ENCODE results near the gene ZNG1A.
"Not testable (repeated sequence)": the region's sequence is repeated elsewhere in the genome, so short reads cannot be mapped to it uniquely, and the experiment has no call there.

The ZNG1A gene

GRCh38 chr9:209143-209758, 30.4 kb upstream of the ZNG1A start:
- Histone ChIP-seq H2AFZ (ENCODE audit: low read length) (no peak overlapping the region), H3F3A (ENCODE audit: insufficient read depth, low read length) (no peaks in the 10 kb centered on the region), H3K36me3 (ENCODE audit: insufficient read depth, low read length) (no peaks in the 10 kb centered on the region), H3K79me2 (ENCODE audit: insufficient read depth, low read length) (no peaks in the 10 kb centered on the region), H3K4me3 (ENCODE audit: low read depth, low read length, poor library complexity, severe bottlenecking) (no peak overlapping the region), H3K4me2 (ENCODE audit: low read length) (no peak overlapping the region), H3K4me1 (ENCODE audit: insufficient read depth, low read length, severe bottlenecking) (no peaks in the 10 kb centered on the region), H4K20me1 (ENCODE audit: insufficient read depth, low read length) (no peaks in the 10 kb centered on the region), H3K27me3 (ENCODE audit: insufficient read depth, low read length) (no peaks in the 10 kb centered on the region), H3K9me3 (ENCODE audit: low read length) (no peaks in the 10 kb centered on the region), H3K9me2 (ENCODE audit: low read depth, low read length) (no peaks in the 10 kb centered on the region), H3K9ac (ENCODE audit: low read length) (no peak overlapping the region), H3K27ac (ENCODE audit: low read depth, low read length, poor library complexity, severe bottlenecking) (no peak overlapping the region)
- no peak for TF ChIP-seq CTCF (IDR thresholded peaks at IDR 0.05; ENCODE audit: low read length)
- no peak for TF ChIP-seq EZH2 (IDR thresholded peaks at IDR 0.05; ENCODE audit: borderline replicate concordance, low read length)

GRCh38 chr9:206481-206880, 27.6 kb upstream of the ZNG1A start:
- Histone ChIP-seq H3K9me3 (ENCODE audit: low read length) (no peaks in the 10 kb centered on the region), H3K36me3 (ENCODE audit: insufficient read depth, low read length) (no peaks in the 10 kb centered on the region), H3F3A (ENCODE audit: insufficient read depth, low read length) (no peaks in the 10 kb centered on the region), H2AFZ (ENCODE audit: low read length) (no peak overlapping the region), H3K9ac (ENCODE audit: low read length) (no peak overlapping the region), H3K4me2 (ENCODE audit: low read length) (no peak overlapping the region), H3K27ac (ENCODE audit: low read depth, low read length, poor library complexity, severe bottlenecking) (no peak overlapping the region), H3K9me2 (ENCODE audit: low read depth, low read length) (no peaks in the 10 kb centered on the region), H3K4me3 (ENCODE audit: low read depth, low read length, poor library complexity, severe bottlenecking) (no peak overlapping the region), H3K4me1 (ENCODE audit: insufficient read depth, low read length, severe bottlenecking) (no peaks in the 10 kb centered on the region), H4K20me1 (ENCODE audit: insufficient read depth, low read length) (no peaks in the 10 kb centered on the region), H3K79me2 (ENCODE audit: insufficient read depth, low read length) (no peaks in the 10 kb centered on the region), H3K27me3 (ENCODE audit: insufficient read depth, low read length) (no peaks in the 10 kb centered on the region)
- TF ChIP-seq CTCF (IDR thresholded peaks at IDR 0.05; ENCODE audit: low read length) (no peak), EZH2 (IDR thresholded peaks at IDR 0.05; ENCODE audit: borderline replicate concordance, low read length) (no peak)

GRCh38 chr9:199601-200000, 20.7 kb upstream of the ZNG1A start:
- H3K4me1 ChIP-seq (ENCODE audit: insufficient read depth, low read length, severe bottlenecking); H3K36me3 ChIP-seq (ENCODE audit: insufficient read depth, low read length); H3K27ac ChIP-seq (ENCODE audit: low read depth, low read length, poor library complexity, severe bottlenecking); H4K20me1 ChIP-seq (ENCODE audit: insufficient read depth, low read length); H3K9me3 ChIP-seq (ENCODE audit: low read length); H3K9me2 ChIP-seq (ENCODE audit: low read depth, low read length); H2AFZ ChIP-seq (ENCODE audit: low read length); H3K27me3 ChIP-seq (ENCODE audit: insufficient read depth, low read length); H3K4me3 ChIP-seq (ENCODE audit: low read depth, low read length, poor library complexity, severe bottlenecking); H3K9ac ChIP-seq (ENCODE audit: low read length); H3K79me2 ChIP-seq (ENCODE audit: insufficient read depth, low read length); H3F3A ChIP-seq (ENCODE audit: insufficient read depth, low read length); H3K4me2 ChIP-seq (ENCODE audit: low read length): not testable (repeated sequence)

GRCh38 chr9:178140-178825, 573 bp downstream of the ZNG1A start:
- H3K4me1 ChIP-seq (ENCODE audit: insufficient read depth, low read length, severe bottlenecking); H3K9me2 ChIP-seq (ENCODE audit: low read depth, low read length); H3K27ac ChIP-seq (ENCODE audit: low read depth, low read length, poor library complexity, severe bottlenecking); H3K27me3 ChIP-seq (ENCODE audit: insufficient read depth, low read length); H4K20me1 ChIP-seq (ENCODE audit: insufficient read depth, low read length); H2AFZ ChIP-seq (ENCODE audit: low read length); H3K36me3 ChIP-seq (ENCODE audit: insufficient read depth, low read length); H3K79me2 ChIP-seq (ENCODE audit: insufficient read depth, low read length); H3F3A ChIP-seq (ENCODE audit: insufficient read depth, low read length); H3K9me3 ChIP-seq (ENCODE audit: low read length): not testable (repeated sequence)
- H3K4me3 ChIP-seq (ENCODE audit: low read depth, low read length, poor library complexity, severe bottlenecking), result peak overlapping the region; percentile 51
- peak overlapping the region; percentile 36; the same call in 1 of the 2 replicates for H3K4me2 ChIP-seq (ENCODE audit: low read length)
- H3K9ac ChIP-seq (ENCODE audit: low read length), result peak overlapping the region; percentile 34; the same call in 1 of the 2 replicates

- H3K9me2 ChIP-seq (ENCODE audit: low read depth, low read length); H3K27me3 ChIP-seq (ENCODE audit: insufficient read depth, low read length); H3K9me3 ChIP-seq (ENCODE audit: low read length); H3K79me2 ChIP-seq (ENCODE audit: insufficient read depth, low read length); H3K36me3 ChIP-seq (ENCODE audit: insufficient read depth, low read length); H2AFZ ChIP-seq (ENCODE audit: low read length); H3K4me3 ChIP-seq (ENCODE audit: low read depth, low read length, poor library complexity, severe bottlenecking); H3K27ac ChIP-seq (ENCODE audit: low read depth, low read length, poor library complexity, severe bottlenecking); H3F3A ChIP-seq (ENCODE audit: insufficient read depth, low read length); H3K9ac ChIP-seq (ENCODE audit: low read length); H3K4me2 ChIP-seq (ENCODE audit: low read length); H4K20me1 ChIP-seq (ENCODE audit: insufficient read depth, low read length); H3K4me1 ChIP-seq (ENCODE audit: insufficient read depth, low read length, severe bottlenecking): not testable (repeated sequence)
These were observed 9.1 kb downstream of the ZNG1A start for GRCh38 chr9:169757-170156.

GRCh38 chr9:159871-160270, 19.0 kb downstream of the ZNG1A start:
- not testable (repeated sequence) for H3K4me2 ChIP-seq (ENCODE audit: low read length); H3K4me3 ChIP-seq (ENCODE audit: low read depth, low read length, poor library complexity, severe bottlenecking); H3F3A ChIP-seq (ENCODE audit: insufficient read depth, low read length); H3K79me2 ChIP-seq (ENCODE audit: insufficient read depth, low read length); H3K27me3 ChIP-seq (ENCODE audit: insufficient read depth, low read length); H3K4me1 ChIP-seq (ENCODE audit: insufficient read depth, low read length, severe bottlenecking); H2AFZ ChIP-seq (ENCODE audit: low read length); H4K20me1 ChIP-seq (ENCODE audit: insufficient read depth, low read length); H3K9me2 ChIP-seq (ENCODE audit: low read depth, low read length); H3K9ac ChIP-seq (ENCODE audit: low read length); H3K36me3 ChIP-seq (ENCODE audit: insufficient read depth, low read length); H3K27ac ChIP-seq (ENCODE audit: low read depth, low read length, poor library complexity, severe bottlenecking); H3K9me3 ChIP-seq (ENCODE audit: low read length)

All from OCI-LY1 (cell line).